ENCODE measurements around the gene KRT9. TPM values are rescaled to one million over a fixed set of nuclear protein-coding genes. Genes with fewer than 3 reads are reported as not detected.

KRT9 gene
- total and polyA plus RNA-seq, 2 donors (not counting 3 experiments of a cell fraction or from before 2014, with no cell fraction given) = not detected

DNA sequence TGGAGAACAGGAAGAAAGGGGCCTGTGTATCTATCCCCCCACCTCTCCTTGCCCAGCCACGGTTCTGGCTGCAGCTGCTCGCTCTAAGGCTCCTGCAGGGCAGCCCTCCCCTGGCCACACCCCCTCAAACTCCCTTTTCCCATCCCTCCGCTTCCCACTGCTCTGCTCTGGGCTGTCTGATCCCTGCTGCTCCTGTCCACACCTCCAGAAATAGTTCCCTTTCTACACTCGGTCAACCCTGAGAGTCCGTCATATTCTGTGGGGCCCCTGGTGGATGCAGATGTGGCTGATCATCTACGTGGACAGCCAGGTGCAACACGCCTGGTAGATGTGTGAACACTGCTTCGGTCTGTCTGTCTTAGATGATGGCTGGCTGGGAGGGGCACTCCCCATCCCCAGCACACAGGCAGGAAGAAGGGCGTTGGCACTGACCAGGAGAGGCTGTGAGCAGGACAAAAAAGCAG lies 24.4 kb downstream of the KRT9 start:
- Histone ChIP-seq H3K27ac (ENCODE audit: insufficient read depth, low read depth, low read length) (no peak overlapping the region), H3K4me1 (ENCODE audit: control insufficient read depth, extremely low read depth, insufficient read depth, low read length) (peaks cover 19% of the 10 kb centered on the region), H3K4me2 (ENCODE audit: insufficient read depth, low read length) (no peak overlapping the region), H3K4me3 (replicated peaks in 1 of 3; ENCODE audit: insufficient read depth in 1 of 3, low read depth in 1 of 3, low read length in 3 of 3) (no peak overlapping the region), H3K9ac (replicated peaks; ENCODE audit: extremely low read depth, insufficient read depth, low read length) (no peak overlapping the region), H3K9me1 (replicated peaks; ENCODE audit: control insufficient read depth, extremely low read depth, insufficient read depth, low read length) (no peaks in the 10 kb centered on the region), H2AFZ (ENCODE audit: low read depth, low read length) (peak overlapping the region; percentile 32), H4K20me1 (replicated peaks; ENCODE audit: control insufficient read depth, extremely low read depth, insufficient read depth, low read length) (no peaks in the 10 kb centered on the region), H3K9me3 (replicated peaks; ENCODE audit: control insufficient read depth, insufficient read depth, low read length) (no peaks in the 10 kb centered on the region), H3K79me2 (ENCODE audit: control insufficient read depth, insufficient read depth, low read length) (no peaks in the 10 kb centered on the region), H3K36me3 (ENCODE audit: control insufficient read depth in 2 of 2, extremely low read depth in 1 of 2, insufficient read depth in 2 of 2, low read length in 2 of 2) (no peaks in the 10 kb centered on the region), H3K27me3 (ENCODE audit: control insufficient read depth in 2 of 2, insufficient read depth in 2 of 2, low read length in 2 of 2) (no peaks in the 10 kb centered on the region)
- ChIA-PET CTCF (interaction anchor here (0.8 to 9.2 kb wide), 18 partner anchors 8 to 692 kb away, joined by 4 to 369 read pairs (median 28); partner anchors contain the start of genes EIF1, KRT15, KRT19 and KRT35), POLR2A (interaction anchor here (2.2 kb wide), 1 partner anchor 26 kb away, joined by 6 read pairs; no protein-coding TSS in a partner anchor)
- intact Hi-C loops (cut with micrococcal nuclease) (loop anchor here (5.0 kb wide), 1 partner anchor 745 kb away; no protein-coding TSS in a partner anchor), dilution Hi-C loops (cut with MboI; ENCODE audit: extremely low pct_ligation_motif_present, low sequenced_read_pairs) (no loop called here)
- BruUV-seq (replicated peaks) = no TSS peak
- no peak for FAIRE-seq
- no peak for DNase-seq (ENCODE audit: low read depth, low spot score)
- TF ChIP-seq, protein P1, sequence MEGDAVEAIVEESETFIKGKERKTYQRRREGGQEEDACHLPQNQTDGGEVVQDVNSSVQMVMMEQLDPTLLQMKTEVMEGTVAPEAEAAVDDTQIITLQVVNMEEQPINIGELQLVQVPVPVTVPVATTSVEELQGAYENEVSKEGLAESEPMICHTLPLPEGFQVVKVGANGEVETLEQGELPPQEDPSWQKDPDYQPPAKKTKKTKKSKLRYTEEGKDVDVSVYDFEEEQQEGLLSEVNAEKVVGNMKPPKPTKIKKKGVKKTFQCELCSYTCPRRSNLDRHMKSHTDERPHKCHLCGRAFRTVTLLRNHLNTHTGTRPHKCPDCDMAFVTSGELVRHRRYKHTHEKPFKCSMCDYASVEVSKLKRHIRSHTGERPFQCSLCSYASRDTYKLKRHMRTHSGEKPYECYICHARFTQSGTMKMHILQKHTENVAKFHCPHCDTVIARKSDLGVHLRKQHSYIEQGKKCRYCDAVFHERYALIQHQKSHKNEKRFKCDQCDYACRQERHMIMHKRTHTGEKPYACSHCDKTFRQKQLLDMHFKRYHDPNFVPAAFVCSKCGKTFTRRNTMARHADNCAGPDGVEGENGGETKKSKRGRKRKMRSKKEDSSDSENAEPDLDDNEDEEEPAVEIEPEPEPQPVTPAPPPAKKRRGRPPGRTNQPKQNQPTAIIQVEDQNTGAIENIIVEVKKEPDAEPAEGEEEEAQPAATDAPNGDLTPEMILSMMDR (IDR thresholded peaks at IDR 0.05; ENCODE audit: extremely low read depth in 1 of 2, insufficient read depth in 1 of 2, low read depth in 1 of 2, low read length in 2 of 2) = no peak
- TF ChIP-seq GATA2 (IDR thresholded peaks at IDR 0.05; ENCODE audit: insufficient read depth, insufficient read length, low read depth, low read length) (no peak), EZH2 (IDR thresholded peaks at IDR 0.05; ENCODE audit: borderline replicate concordance, low read depth, low read length, severe bottlenecking) (no peak), POLR2A (IDR thresholded peaks at IDR 0.05; ENCODE audit: low read depth, low read length) (no peak), MYC (IDR thresholded peaks at IDR 0.05; ENCODE audit: low read depth, low read length) (no peak), FOS (IDR thresholded peaks at IDR 0.05; ENCODE audit: borderline replicate concordance, insufficient read depth, low read length) (no peak), POLR2AphosphoS5 (IDR thresholded peaks at IDR 0.05; ENCODE audit: insufficient read depth, low read depth, low read length) (no peak), JUN (IDR thresholded peaks at IDR 0.05; ENCODE audit: borderline replicate concordance, insufficient read depth, insufficient read length, low read depth) (no peak)
- TF ChIP-seq, protein P2, sequence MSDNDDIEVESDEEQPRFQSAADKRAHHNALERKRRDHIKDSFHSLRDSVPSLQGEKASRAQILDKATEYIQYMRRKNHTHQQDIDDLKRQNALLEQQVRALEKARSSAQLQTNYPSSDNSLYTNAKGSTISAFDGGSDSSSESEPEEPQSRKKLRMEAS (IDR thresholded peaks at IDR 0.05; ENCODE audit: insufficient read depth, insufficient read length) = no peak

Measured in endothelial cell of umbilical vein (primary cell).